Activated CD8-positive, alpha-beta memory T cell treated with anti-CD3 and anti-CD28 coated beads for 36 hours (primary cell): ENCODE results near the gene KRTAP2-3. TPM values are rescaled to one million over a fixed set of nuclear protein-coding genes. Genes with fewer than 3 reads are reported as not detected.
"Not testable (repeated sequence)": the region's sequence is repeated elsewhere in the genome, so short reads cannot be mapped to it uniquely, and the experiment has no call there.

Source experiments
- CTCF ChIA-PET: fragments of 350-600 bp; sonication (Branson Sonifier 250); formaldehyde crosslinking; loops from one replicate; lab custom pipeline; 2021; ENCODE audit warnings: antibody characterized with exemption; lab: Charles Lee
- POLR2A ChIA-PET: fragments of 350-600 bp; sonication (Branson Sonifier 250); formaldehyde crosslinking; loops from one replicate; lab custom pipeline; 2021; ENCODE audit warnings: antibody characterized with exemption; lab: Charles Lee
- total RNA-seq, 2 experiments: library from RNA; stranded (reverse); gene quantifications; one replicate each; pipeline ENCODE4 v1.2.3, GENCODE V29; 2021

Gene KRTAP2-3
- not detected for total RNA-seq

- ChIA-PET POLR2A (no interaction called here), CTCF (no interaction called here)
Observed at GRCh38 chr17:41060052-41060604, at the start of gene KRTAP2-3. KRTAP2-3 (minus strand) TSS chr17:41060114; CDS start chr17:41060050, 64 bp downstream.

- POLR2A ChIA-PET, CTCF ChIA-PET: not testable (repeated sequence)
Observed at GRCh38 chr17:41108728-41109386, 48.9 kb upstream of the KRTAP2-3 start.

- ChIA-PET POLR2A (no interaction called here), CTCF (no interaction called here)
Observed at GRCh38 chr17:41107941-41108450, 48.1 kb upstream of the KRTAP2-3 start.

GRCh38 chr17:41105347-41105746, 45.4 kb upstream of the KRTAP2-3 start, which contains the start of gene KRTAP4-9:
KRTAP4-9 (plus strand) TSS chr17:41105389; CDS start chr17:41105389, 0 bp downstream.
- POLR2A ChIA-PET, CTCF ChIA-PET: not testable (repeated sequence)

- CTCF ChIA-PET, POLR2A ChIA-PET: not testable (repeated sequence)
Observed at GRCh38 chr17:41104386-41105038, 44.6 kb upstream of the KRTAP2-3 start.

GRCh38 chr17:41103896-41104295, 44.0 kb upstream of the KRTAP2-3 start:
- ChIA-PET POLR2A (no interaction called here), CTCF (no interaction called here)

- ChIA-PET CTCF (no interaction called here), POLR2A (no interaction called here)
Observed at GRCh38 chr17:41101586-41102259, 41.8 kb upstream of the KRTAP2-3 start, which contains the start of gene KRTAP4-16. KRTAP4-16 (minus strand) TSS chr17:41102209; CDS start chr17:41102209, 0 bp downstream.

GRCh38 chr17:41099682-41100480, 40.0 kb upstream of the KRTAP2-3 start:
- CTCF ChIA-PET, POLR2A ChIA-PET: not testable (repeated sequence)

- ChIA-PET POLR2A (no interaction called here), CTCF (no interaction called here)
Observed at GRCh38 chr17:41098481-41098880, 38.6 kb upstream of the KRTAP2-3 start.

GRCh38 chr17:41098042-41098441, 38.1 kb upstream of the KRTAP2-3 start, which contains the start of gene KRTAP4-8:
KRTAP4-8 (minus strand) TSS chr17:41098142; CDS start chr17:41098084, 58 bp downstream.
- ChIA-PET CTCF (no interaction called here), POLR2A (no interaction called here)

- ChIA-PET POLR2A (no interaction called here), CTCF (no interaction called here)
Observed at GRCh38 chr17:41096055-41096454, 36.1 kb upstream of the KRTAP2-3 start.

GRCh38 chr17:41088760-41089352, 28.9 kb upstream of the KRTAP2-3 start:
- POLR2A ChIA-PET, CTCF ChIA-PET: not testable (repeated sequence)

- CTCF ChIA-PET, POLR2A ChIA-PET: not testable (repeated sequence)
Observed at GRCh38 chr17:41084100-41084856, 24.4 kb upstream of the KRTAP2-3 start, which contains the start of gene KRTAP4-7. KRTAP4-7 (plus strand) TSS chr17:41084150; CDS start chr17:41084207, 57 bp downstream.

- CTCF ChIA-PET, result not testable (repeated sequence)
Observed at GRCh38 chr17:41083427-41083826, 23.5 kb upstream of the KRTAP2-3 start.

GRCh38 chr17:41082626-41083025, 22.7 kb upstream of the KRTAP2-3 start:
- POLR2A ChIA-PET, result no interaction called here
- CTCF ChIA-PET, result no interaction called here

More at GRCh38 chr17:41083427-41083826, 23.5 kb upstream of the KRTAP2-3 start:
- POLR2A ChIA-PET, result not testable (repeated sequence)

- CTCF ChIA-PET, result no interaction called here
- POLR2A ChIA-PET, result no interaction called here
Observed at GRCh38 chr17:41076788-41077187, 16.9 kb upstream of the KRTAP2-3 start.

- POLR2A ChIA-PET, result no interaction called here
- CTCF ChIA-PET, result no interaction called here
Observed at GRCh38 chr17:41073676-41074075, 13.8 kb upstream of the KRTAP2-3 start.
